Peyer's patch (tissue), 4 donors: Measurements from ENCODE around the gene SLC16A2.

ENCODE experiments used
- POLR2A ChIP-seq, 2 donors: fragments of 450-650 bp; IDR thresholded peaks; one replicate each; pipeline ENCODE4 v1.5.1; 2017; ENCODE audit warnings: antibody characterized with exemption in 2 of 2, mild to moderate bottlenecking in 2 of 2, moderate library complexity in 2 of 2
- TF ChIP-seq, protein P1 (sequence below), 6 experiments: fragments of 450-650 bp in 4 of 6; fragments of 200-600 bp in 2 of 6; sonication (generic) in 1 of 6; IDR thresholded peaks; one replicate each; pipeline ENCODE4 v1.5.1; 2017 to 2019; ENCODE audit warnings: antibody characterized with exemption in 6 of 6, mild to moderate bottlenecking in 3 of 6, moderate library complexity in 1 of 6

- TF ChIP-seq, protein P1, sequence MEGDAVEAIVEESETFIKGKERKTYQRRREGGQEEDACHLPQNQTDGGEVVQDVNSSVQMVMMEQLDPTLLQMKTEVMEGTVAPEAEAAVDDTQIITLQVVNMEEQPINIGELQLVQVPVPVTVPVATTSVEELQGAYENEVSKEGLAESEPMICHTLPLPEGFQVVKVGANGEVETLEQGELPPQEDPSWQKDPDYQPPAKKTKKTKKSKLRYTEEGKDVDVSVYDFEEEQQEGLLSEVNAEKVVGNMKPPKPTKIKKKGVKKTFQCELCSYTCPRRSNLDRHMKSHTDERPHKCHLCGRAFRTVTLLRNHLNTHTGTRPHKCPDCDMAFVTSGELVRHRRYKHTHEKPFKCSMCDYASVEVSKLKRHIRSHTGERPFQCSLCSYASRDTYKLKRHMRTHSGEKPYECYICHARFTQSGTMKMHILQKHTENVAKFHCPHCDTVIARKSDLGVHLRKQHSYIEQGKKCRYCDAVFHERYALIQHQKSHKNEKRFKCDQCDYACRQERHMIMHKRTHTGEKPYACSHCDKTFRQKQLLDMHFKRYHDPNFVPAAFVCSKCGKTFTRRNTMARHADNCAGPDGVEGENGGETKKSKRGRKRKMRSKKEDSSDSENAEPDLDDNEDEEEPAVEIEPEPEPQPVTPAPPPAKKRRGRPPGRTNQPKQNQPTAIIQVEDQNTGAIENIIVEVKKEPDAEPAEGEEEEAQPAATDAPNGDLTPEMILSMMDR (IDR thresholded peaks at IDR 0.05) = no peak
- TF ChIP-seq POLR2A (IDR thresholded peaks at IDR 0.05) = no peak
Observed at GRCh38 chrX:74492720-74493201, 71.5 kb downstream of the SLC16A2 start.
